AG09309 (cell line): ENCODE measurements around the gene ZRANB3.
"Not testable (repeated sequence)": the region's sequence is repeated elsewhere in the genome, so short reads cannot be mapped to it uniquely, and the experiment has no call there.

ENCODE experiments used
- DNase-seq: peaks from one replicate; pipeline ENCODE4 v3.0.0-alpha.2; 2010; ENCODE audit warnings: low read depth
- H3K4me3 ChIP-seq: 2 replicates; pipeline ENCODE4 v1.5.1; 2011; ENCODE audit warnings: mild to moderate bottlenecking, low read depth, low read length, moderate library complexity; ENCODE audit not compliant: control insufficient read depth
- TF ChIP-seq, protein P1 (sequence below): IDR thresholded peaks from 2 replicates; pipeline ENCODE4 v1.5.1; 2011; ENCODE audit warnings: mild to moderate bottlenecking, low read depth, low read length, inconsistent platforms; ENCODE audit not compliant: insufficient read depth, control insufficient read depth; ENCODE audit errors: missing control alignments

ZRANB3 gene

DNA sequence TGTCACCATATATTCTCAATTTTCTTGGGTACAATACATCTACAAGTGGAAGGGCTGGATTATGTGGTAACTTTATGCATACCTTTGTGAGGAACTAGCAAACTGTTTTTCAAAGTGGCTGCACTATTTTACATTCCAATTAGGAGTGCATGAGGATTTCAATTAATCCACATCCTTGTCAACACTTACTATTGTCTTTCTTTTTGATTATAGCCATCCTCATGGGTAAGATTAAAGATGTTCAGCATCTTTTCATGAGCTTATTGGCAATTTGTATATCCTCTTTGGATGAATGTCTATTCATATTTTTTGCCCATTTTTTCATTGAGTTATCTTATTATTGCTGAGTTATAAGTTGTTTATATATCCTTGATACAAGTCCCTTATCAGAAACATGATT lies 73.7 kb downstream of the ZRANB3 start:
- DNase-seq, result no peak
- TF ChIP-seq, protein P1, sequence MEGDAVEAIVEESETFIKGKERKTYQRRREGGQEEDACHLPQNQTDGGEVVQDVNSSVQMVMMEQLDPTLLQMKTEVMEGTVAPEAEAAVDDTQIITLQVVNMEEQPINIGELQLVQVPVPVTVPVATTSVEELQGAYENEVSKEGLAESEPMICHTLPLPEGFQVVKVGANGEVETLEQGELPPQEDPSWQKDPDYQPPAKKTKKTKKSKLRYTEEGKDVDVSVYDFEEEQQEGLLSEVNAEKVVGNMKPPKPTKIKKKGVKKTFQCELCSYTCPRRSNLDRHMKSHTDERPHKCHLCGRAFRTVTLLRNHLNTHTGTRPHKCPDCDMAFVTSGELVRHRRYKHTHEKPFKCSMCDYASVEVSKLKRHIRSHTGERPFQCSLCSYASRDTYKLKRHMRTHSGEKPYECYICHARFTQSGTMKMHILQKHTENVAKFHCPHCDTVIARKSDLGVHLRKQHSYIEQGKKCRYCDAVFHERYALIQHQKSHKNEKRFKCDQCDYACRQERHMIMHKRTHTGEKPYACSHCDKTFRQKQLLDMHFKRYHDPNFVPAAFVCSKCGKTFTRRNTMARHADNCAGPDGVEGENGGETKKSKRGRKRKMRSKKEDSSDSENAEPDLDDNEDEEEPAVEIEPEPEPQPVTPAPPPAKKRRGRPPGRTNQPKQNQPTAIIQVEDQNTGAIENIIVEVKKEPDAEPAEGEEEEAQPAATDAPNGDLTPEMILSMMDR, result no peak
- no peak overlapping the region for H3K4me3 ChIP-seq

DNA sequence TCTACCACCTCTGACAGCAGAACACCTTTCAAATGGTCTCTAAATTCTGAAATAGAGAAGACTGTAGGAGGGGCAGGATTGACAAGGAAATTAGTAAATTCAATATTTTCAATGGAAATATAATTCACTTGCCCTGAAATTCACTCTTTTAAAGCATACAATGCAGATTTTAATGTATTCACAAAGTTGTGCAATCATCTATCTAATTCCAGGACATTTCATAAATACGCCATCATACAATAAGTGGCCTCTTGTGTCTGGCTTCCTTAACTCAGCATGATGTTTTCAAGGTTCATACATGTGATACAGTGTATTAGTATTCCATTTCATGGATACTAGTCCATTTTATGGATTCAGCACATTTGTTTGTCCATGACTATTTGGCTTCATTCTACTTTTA lies 74.2 kb downstream of the ZRANB3 start:
- no peak overlapping the region for H3K4me3 ChIP-seq
- TF ChIP-seq, protein P1, result no peak
- no peak for DNase-seq

DNA sequence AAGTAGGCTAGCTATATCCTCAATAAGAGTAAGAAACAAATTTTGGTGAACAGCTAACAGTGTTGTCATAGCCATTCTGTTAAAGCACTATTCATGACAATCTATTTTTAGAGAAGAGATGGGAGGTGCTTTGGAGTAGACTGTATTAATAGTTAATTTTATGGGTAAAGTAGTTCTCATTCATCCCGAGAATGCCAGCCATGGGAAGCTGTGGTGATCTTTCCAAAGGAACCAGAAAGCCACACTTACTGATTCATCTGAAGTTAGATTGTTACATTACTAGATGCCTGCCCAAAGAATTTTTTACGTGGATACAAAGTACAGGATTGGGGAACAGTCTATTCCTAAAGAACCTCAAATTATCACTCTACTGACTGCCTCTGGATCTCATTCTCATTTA lies 74.6 kb downstream of the ZRANB3 start:
- DNase-seq, result no peak
- H3K4me3 ChIP-seq, result no peak overlapping the region
- TF ChIP-seq, protein P1, result no peak

DNA sequence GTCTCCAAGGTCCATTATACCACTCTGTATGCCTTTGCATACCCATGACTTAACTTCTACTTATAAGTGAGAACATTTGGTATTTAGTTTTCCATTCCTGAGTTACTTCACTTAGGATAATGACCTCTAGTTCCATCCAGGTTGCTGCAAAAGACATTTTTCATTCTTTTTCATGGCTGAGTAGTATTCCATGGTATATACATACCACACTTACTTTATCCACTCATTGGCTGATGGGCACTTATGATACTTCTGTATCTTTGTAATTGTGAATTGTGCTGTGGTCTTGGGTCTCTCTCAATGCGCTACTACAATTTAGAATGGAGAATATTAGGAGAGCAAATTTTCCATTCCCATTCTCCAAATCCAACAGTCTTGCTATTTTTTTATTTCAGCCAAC lies 76.4 kb downstream of the ZRANB3 start:
- DNase-seq, result no peak
- TF ChIP-seq, protein P1, result no peak
- no peak overlapping the region for H3K4me3 ChIP-seq

DNA sequence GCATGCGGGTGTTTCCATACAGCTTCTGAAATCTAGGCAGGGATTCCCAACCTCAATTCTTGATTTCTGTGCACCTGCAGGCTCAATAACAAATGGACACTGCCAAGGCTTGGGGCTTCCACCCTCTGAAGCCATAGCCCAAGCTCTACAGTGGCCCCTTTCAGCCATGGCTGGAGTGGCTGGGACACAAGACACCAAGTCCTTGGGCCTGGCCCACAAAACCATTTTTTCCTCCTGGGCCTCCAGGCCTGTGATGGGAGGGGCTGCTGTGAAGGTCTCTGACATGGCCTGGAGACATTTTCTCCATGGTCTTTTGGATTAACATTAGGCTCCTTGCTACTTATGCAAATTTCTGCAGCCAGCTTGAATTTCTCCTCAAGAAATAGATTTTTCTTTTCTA lies 78.0 kb downstream of the ZRANB3 start:
- not testable (repeated sequence) for DNase-seq, H3K4me3 ChIP-seq

DNA sequence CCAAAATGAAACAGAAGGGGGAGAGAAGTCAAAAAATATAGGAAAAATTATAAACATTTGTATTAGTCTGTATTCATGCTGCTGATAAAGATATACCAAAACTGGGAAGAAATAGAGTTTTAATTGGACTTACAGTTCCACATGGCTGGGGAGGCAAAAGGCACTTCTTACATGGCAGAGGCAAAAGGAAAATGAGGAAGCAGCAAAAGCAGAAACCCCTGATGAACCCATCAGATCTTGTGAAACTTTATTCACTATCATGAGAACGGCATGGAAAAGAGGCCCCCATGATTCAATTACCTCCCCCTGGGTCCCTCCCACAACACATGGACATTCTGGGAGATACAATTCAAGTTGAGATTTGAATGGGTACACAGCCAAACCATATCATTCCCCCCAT lies 79.1 kb downstream of the ZRANB3 start:
- no peak overlapping the region for H3K4me3 ChIP-seq
- TF ChIP-seq, protein P1, result no peak
- DNase-seq, result no peak

DNA sequence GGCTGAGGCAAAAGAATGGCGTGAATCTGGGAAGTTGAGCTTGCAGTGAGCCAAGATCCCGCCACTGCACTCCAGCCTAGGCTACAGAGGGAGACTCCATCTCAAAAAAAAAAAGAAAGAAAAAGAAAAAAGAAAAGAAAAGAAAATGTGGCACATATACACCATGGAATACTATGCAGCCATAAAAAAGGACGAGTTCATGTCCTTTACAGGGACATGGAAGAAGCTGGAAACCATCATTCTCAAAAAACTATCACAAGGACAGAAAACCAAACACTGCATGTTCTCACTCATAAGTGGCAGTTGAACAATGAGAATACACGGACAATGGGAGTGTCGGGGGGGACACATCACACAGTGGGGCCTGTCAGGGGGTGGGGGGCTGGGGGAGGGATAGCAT lies 88.0 kb downstream of the ZRANB3 start:
- not testable (repeated sequence) for H3K4me3 ChIP-seq, DNase-seq

DNA sequence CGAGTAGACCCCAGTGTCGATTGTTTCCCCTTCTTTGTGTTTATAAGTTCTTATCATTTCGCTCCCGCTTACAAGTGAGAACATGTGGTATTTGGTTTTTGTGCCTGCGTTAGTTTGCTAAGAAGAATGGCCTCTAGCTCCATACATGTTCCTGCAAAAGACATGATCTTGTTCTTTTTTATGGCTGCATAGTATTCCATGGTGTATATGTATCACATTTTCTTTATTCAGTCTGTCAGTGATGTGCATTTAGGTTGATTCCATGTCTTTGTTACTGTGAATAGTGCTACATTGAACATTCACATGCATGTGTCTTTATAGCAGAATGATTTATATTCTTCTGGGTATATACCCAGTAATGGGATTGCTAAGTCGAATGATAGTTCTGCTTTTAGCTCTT lies 95.9 kb downstream of the ZRANB3 start:
- not testable (repeated sequence) for H3K4me3 ChIP-seq, DNase-seq
